ENCODE data around the gene PIK3AP1. TPM values are rescaled to one million over a fixed set of nuclear protein-coding genes. Genes with fewer than 3 reads are reported as not detected.

PIK3AP1 gene
- polyA plus RNA-seq, 1 of the 3 experiments (the other 2 are of a cell fraction) = 0.07 TPM

DNA sequence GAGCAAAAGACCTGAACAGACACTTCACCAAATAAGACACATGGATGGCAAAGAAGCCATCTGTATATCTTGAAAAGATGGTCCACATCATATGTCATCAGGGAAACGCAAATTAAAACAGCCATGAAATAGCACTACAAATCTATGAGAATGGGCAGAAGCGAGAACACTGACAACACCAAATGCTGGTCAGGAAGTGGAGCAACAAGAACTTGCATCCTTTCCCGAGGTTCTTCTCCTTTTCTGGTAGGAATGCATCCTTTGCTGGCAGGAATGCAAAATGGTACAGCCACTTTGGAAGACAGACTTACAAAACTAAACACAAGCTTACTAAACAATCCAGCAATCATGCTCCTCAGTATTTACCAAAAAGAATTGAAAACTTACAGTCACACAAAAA is 60.0 kb downstream of the PIK3AP1 start:
- H3K9me2 ChIP-seq = no peaks in the 10 kb centered on the region
- no peak overlapping the region for H3K4me3 ChIP-seq (ENCODE audit: low read depth in 2 of 2, low read length in 1 of 2)
- ChIA-PET POLR2A (no interaction called here), CTCF (interaction anchor here (1.0 kb wide), 1 partner anchor 19 kb away, joined by 4 read pairs; no protein-coding TSS in a partner anchor)
- H3K36me3 ChIP-seq (replicated peaks in 1 of 2; ENCODE audit: control insufficient read depth in 1 of 2, insufficient read depth in 2 of 2, low read length in 1 of 2) = no peaks in the 10 kb centered on the region
- DNase-seq = no peak
- TF ChIP-seq, protein P1, sequence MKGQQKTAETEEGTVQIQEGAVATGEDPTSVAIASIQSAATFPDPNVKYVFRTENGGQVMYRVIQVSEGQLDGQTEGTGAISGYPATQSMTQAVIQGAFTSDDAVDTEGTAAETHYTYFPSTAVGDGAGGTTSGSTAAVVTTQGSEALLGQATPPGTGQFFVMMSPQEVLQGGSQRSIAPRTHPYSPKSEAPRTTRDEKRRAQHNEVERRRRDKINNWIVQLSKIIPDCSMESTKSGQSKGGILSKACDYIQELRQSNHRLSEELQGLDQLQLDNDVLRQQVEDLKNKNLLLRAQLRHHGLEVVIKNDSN (IDR thresholded peaks at IDR 0.05; ENCODE audit: borderline replicate concordance, low read depth) = no peak
- TF ChIP-seq NRF1 (IDR thresholded peaks at IDR 0.05; ENCODE audit: low read depth, low read length) (no peak), POLR2AphosphoS5 (IDR thresholded peaks at IDR 0.05; ENCODE audit: low read depth, low read length) (no peak), JUND (IDR thresholded peaks at IDR 0.05) (no peak), FOSL2 (IDR thresholded peaks at IDR 0.05; ENCODE audit: borderline replicate concordance, low read depth) (no peak), TCF12 (IDR thresholded peaks at IDR 0.05) (no peak), EP300 (IDR thresholded peaks at IDR 0.05; ENCODE audit: borderline replicate concordance in 1 of 2, low read depth in 1 of 2, low read length in 1 of 2) (no peak), GATA2 (CRISPR knock-in tag; IDR thresholded peaks at IDR 0.05) (no peak), TAF1 (IDR thresholded peaks at IDR 0.05; ENCODE audit: borderline replicate concordance, low read depth, low read length) (no peak), RCOR1 (IDR thresholded peaks at IDR 0.05; ENCODE audit: low read length) (no peak), MEF2A (IDR thresholded peaks at IDR 0.05; ENCODE audit: borderline replicate concordance, low read depth) (no peak), MXI1 (IDR thresholded peaks at IDR 0.05; ENCODE audit: low read depth, low read length) (no peak), ELF1 (IDR thresholded peaks at IDR 0.05) (no peak)
- TF ChIP-seq, protein P2, sequence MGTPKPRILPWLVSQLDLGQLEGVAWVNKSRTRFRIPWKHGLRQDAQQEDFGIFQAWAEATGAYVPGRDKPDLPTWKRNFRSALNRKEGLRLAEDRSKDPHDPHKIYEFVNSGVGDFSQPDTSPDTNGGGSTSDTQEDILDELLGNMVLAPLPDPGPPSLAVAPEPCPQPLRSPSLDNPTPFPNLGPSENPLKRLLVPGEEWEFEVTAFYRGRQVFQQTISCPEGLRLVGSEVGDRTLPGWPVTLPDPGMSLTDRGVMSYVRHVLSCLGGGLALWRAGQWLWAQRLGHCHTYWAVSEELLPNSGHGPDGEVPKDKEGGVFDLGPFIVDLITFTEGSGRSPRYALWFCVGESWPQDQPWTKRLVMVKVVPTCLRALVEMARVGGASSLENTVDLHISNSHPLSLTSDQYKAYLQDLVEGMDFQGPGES (IDR thresholded peaks at IDR 0.05; ENCODE audit: low read depth, low read length) = no peak
- TF ChIP-seq, protein P3, sequence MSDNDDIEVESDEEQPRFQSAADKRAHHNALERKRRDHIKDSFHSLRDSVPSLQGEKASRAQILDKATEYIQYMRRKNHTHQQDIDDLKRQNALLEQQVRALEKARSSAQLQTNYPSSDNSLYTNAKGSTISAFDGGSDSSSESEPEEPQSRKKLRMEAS (IDR thresholded peaks at IDR 0.05; ENCODE audit: low read depth) = no peak
- TF ChIP-seq, protein P4, sequence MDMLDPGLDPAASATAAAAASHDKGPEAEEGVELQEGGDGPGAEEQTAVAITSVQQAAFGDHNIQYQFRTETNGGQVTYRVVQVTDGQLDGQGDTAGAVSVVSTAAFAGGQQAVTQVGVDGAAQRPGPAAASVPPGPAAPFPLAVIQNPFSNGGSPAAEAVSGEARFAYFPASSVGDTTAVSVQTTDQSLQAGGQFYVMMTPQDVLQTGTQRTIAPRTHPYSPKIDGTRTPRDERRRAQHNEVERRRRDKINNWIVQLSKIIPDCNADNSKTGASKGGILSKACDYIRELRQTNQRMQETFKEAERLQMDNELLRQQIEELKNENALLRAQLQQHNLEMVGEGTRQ (IDR thresholded peaks at IDR 0.05; ENCODE audit: borderline replicate concordance, low read depth, low read length) = no peak
- TF ChIP-seq, protein P5, sequence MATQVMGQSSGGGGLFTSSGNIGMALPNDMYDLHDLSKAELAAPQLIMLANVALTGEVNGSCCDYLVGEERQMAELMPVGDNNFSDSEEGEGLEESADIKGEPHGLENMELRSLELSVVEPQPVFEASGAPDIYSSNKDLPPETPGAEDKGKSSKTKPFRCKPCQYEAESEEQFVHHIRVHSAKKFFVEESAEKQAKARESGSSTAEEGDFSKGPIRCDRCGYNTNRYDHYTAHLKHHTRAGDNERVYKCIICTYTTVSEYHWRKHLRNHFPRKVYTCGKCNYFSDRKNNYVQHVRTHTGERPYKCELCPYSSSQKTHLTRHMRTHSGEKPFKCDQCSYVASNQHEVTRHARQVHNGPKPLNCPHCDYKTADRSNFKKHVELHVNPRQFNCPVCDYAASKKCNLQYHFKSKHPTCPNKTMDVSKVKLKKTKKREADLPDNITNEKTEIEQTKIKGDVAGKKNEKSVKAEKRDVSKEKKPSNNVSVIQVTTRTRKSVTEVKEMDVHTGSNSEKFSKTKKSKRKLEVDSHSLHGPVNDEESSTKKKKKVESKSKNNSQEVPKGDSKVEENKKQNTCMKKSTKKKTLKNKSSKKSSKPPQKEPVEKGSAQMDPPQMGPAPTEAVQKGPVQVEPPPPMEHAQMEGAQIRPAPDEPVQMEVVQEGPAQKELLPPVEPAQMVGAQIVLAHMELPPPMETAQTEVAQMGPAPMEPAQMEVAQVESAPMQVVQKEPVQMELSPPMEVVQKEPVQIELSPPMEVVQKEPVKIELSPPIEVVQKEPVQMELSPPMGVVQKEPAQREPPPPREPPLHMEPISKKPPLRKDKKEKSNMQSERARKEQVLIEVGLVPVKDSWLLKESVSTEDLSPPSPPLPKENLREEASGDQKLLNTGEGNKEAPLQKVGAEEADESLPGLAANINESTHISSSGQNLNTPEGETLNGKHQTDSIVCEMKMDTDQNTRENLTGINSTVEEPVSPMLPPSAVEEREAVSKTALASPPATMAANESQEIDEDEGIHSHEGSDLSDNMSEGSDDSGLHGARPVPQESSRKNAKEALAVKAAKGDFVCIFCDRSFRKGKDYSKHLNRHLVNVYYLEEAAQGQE (IDR thresholded peaks at IDR 0.05; ENCODE audit: low read depth, low read length) = no peak
- H4K20me1 ChIP-seq (ENCODE audit: insufficient read depth) = no peaks in the 10 kb centered on the region
- 67% methylated on average over 3 of the region's 3 CpGs for WGBS (ENCODE audit: low lambda C conversion rate)
- no peak overlapping the region for H3K9ac ChIP-seq
- H3K4me1 ChIP-seq (ENCODE audit: control insufficient read depth in 1 of 2, insufficient read depth in 2 of 2, low read depth in 1 of 2, low read length in 1 of 2) = no peaks in the 10 kb centered on the region
- H3K27me3 ChIP-seq (ENCODE audit: insufficient read depth) = peaks cover 4% of the 10 kb centered on the region; the same call in 1 of the 2 replicates
- H3K27ac ChIP-seq (ENCODE audit: low read depth in 2 of 2, low read length in 1 of 2) = no peak overlapping the region
- no peak overlapping the region for H2AFZ ChIP-seq (ENCODE audit: low read depth)
- no peaks in the 10 kb centered on the region for H3K9me3 ChIP-seq
- peaks cover 4% of the 10 kb centered on the region for H3F3A ChIP-seq (replicated peaks; ENCODE audit: insufficient read depth)
- no peaks in the 10 kb centered on the region for H3K79me2 ChIP-seq (ENCODE audit: insufficient read depth)
- H3K4me2 ChIP-seq = no peak overlapping the region
